ENCODE measurements around the gene FTHL17.

The FTHL17 gene

GRCh38 chrX:31071725-31072124 is at the start of gene FTHL17:
FTHL17 (minus strand) TSS chrX:31072041; CDS start chrX:31071953, 88 bp downstream.
- in situ Hi-C loops (cut with MboI; ENCODE audit: low sequenced_read_pairs, unreplicated experiment) = no loop called here
- DNase-seq (ENCODE audit: low spot score) = no peak
- TF ChIP-seq CTCF (IDR thresholded peaks at IDR 0.05; ENCODE audit: borderline replicate concordance, control extremely low read depth, extremely low read depth, insufficient read depth, missing control alignments) = no peak

GRCh38 chrX:31117266-31117665 is 45.4 kb upstream of the FTHL17 start:
- in situ Hi-C loops (cut with MboI; ENCODE audit: low sequenced_read_pairs, unreplicated experiment) = no loop called here
- TF ChIP-seq CTCF (IDR thresholded peaks at IDR 0.05; ENCODE audit: borderline replicate concordance, control extremely low read depth, extremely low read depth, insufficient read depth, missing control alignments) = no peak

GRCh38 chrX:31115398-31115797 is 43.6 kb upstream of the FTHL17 start:
- in situ Hi-C loops (cut with MboI; ENCODE audit: low sequenced_read_pairs, unreplicated experiment) = no loop called here
- no peak for TF ChIP-seq CTCF (IDR thresholded peaks at IDR 0.05; ENCODE audit: borderline replicate concordance, control extremely low read depth, extremely low read depth, insufficient read depth, missing control alignments)
- DNase-seq (ENCODE audit: low spot score) = no peak

More at GRCh38 chrX:31117266-31117665, 45.4 kb upstream of the FTHL17 start:
- no peak for DNase-seq (ENCODE audit: low spot score)

DNA sequence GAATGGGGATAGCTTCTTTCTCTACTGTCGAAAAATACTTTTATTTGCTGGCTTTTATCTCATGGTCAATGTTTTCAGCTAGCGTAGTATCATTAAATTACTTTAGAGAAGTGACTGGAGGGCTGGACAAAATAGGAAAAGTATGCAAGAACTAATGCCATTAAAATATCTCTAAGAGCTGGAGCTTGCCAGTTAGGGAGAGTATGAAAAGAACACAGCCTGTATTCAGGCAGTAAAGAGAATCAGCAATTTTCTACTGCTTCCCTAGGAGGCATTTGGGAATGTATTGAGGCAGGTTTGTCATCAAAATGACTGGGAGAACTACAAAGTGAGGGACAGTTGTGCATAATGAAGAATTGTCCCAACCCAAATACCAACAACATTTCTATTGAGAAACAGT is 43.0 kb upstream of the FTHL17 start:
- no peak for TF ChIP-seq CTCF (IDR thresholded peaks at IDR 0.05; ENCODE audit: borderline replicate concordance, control extremely low read depth, extremely low read depth, insufficient read depth, missing control alignments)
- DNase-seq (ENCODE audit: low spot score) = no peak
- in situ Hi-C loops (cut with MboI; ENCODE audit: low sequenced_read_pairs, unreplicated experiment) = no loop called here

DNA sequence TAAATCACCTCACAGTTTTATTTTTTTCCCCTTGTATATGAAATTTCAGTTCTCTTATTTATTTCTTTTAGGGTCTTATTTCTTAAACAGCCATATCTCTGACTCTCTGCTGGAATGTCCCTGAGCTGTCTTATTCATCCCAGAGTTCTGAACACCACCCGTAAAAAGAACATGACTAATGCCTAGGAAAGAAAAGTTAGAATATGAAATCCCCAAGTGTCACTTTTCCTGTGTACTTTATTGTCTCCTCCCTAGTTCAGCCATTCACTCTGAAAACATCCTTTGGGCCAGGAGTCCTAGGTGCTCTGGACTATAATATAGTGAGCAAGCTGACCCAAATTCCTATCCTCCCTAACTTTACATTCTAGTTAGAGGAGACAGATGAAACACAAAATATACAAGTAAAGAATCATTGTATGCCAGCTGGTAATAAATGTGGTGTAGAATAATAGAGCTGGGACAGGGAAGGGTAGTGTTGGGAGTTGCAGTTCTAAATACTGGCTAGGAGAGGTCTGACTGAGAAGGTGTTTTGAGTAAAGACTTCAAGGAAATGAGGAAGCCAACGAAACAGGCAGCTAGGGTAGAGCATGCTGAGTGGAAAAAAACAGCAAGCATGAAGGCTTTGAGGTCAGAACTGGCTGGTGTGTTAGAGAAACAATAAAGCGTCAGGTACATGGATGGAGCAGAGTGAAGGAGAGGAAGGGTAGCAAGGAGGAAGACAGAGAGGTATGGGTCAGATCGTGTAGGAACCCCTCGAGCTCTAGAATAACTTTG is 40.6 kb upstream of the FTHL17 start:
- in situ Hi-C loops (cut with MboI; ENCODE audit: low sequenced_read_pairs, unreplicated experiment) = no loop called here
- no peak for TF ChIP-seq CTCF (IDR thresholded peaks at IDR 0.05; ENCODE audit: borderline replicate concordance, control extremely low read depth, extremely low read depth, insufficient read depth, missing control alignments)
- DNase-seq (ENCODE audit: low spot score) = no peak

- no peak for TF ChIP-seq CTCF (IDR thresholded peaks at IDR 0.05; ENCODE audit: borderline replicate concordance, control extremely low read depth, extremely low read depth, insufficient read depth, missing control alignments)
- in situ Hi-C loops (cut with MboI; ENCODE audit: low sequenced_read_pairs, unreplicated experiment) = no loop called here
- DNase-seq (ENCODE audit: low spot score) = no peak
Measured at GRCh38 chrX:31110657-31111056, 38.8 kb upstream of the FTHL17 start.

Measured in GM13976 (cell line).